ENCODE data around the gene FOS.

Gene FOS

GRCh38 chr14:75289840-75290388 lies 11.3 kb downstream of the FOS start:
- TF ChIP-seq TAF1 (IDR thresholded peaks at IDR 0.05; ENCODE audit: borderline replicate concordance, low read depth, low read length) (no peak), POLR2AphosphoS5 (IDR thresholded peaks at IDR 0.05; ENCODE audit: low read depth, low read length) (no peak), POLR2A (IDR thresholded peaks at IDR 0.05; ENCODE audit: low read depth, low read length) (no peak)

GRCh38 chr14:75290851-75291250 lies 12.2 kb downstream of the FOS start:
- FAIRE-seq, result no peak
- no peak for DNase-seq (ENCODE audit: insufficient read length)
- TF ChIP-seq POLR2AphosphoS5 (IDR thresholded peaks at IDR 0.05; ENCODE audit: low read depth, low read length) (no peak), POLR2A (IDR thresholded peaks at IDR 0.05; ENCODE audit: low read depth, low read length) (no peak), TAF1 (IDR thresholded peaks at IDR 0.05; ENCODE audit: borderline replicate concordance, low read depth, low read length) (no peak)

More at GRCh38 chr14:75289840-75290388, 11.3 kb downstream of the FOS start:
- DNase-seq (ENCODE audit: insufficient read length) (no peak), FAIRE-seq (no peak)

GRCh38 chr14:75291331-75291730 lies 12.7 kb downstream of the FOS start:
- DNase-seq (ENCODE audit: insufficient read length) (no peak), FAIRE-seq (no peak)
- TF ChIP-seq POLR2AphosphoS5 (IDR thresholded peaks at IDR 0.05; ENCODE audit: low read depth, low read length) (no peak), TAF1 (IDR thresholded peaks at IDR 0.05; ENCODE audit: borderline replicate concordance, low read depth, low read length) (no peak), POLR2A (IDR thresholded peaks at IDR 0.05; ENCODE audit: low read depth, low read length) (no peak)

- no peak for FAIRE-seq
- no peak for DNase-seq (ENCODE audit: insufficient read length)
- TF ChIP-seq POLR2AphosphoS5 (IDR thresholded peaks at IDR 0.05; ENCODE audit: low read depth, low read length) (no peak), TAF1 (IDR thresholded peaks at IDR 0.05; ENCODE audit: borderline replicate concordance, low read depth, low read length) (no peak), POLR2A (IDR thresholded peaks at IDR 0.05; ENCODE audit: low read depth, low read length) (no peak)
Measured at GRCh38 chr14:75292101-75292563, 13.5 kb downstream of the FOS start.

- FAIRE-seq (no peak), DNase-seq (ENCODE audit: insufficient read length) (no peak)
- TF ChIP-seq TAF1 (IDR thresholded peaks at IDR 0.05; ENCODE audit: borderline replicate concordance, low read depth, low read length) (no peak), POLR2AphosphoS5 (IDR thresholded peaks at IDR 0.05; ENCODE audit: low read depth, low read length) (no peak), POLR2A (IDR thresholded peaks at IDR 0.05; ENCODE audit: low read depth, low read length) (no peak)
Measured at GRCh38 chr14:75292886-75293285, 14.3 kb downstream of the FOS start.

- FAIRE-seq, result peak; percentile 98
- TF ChIP-seq POLR2A (IDR thresholded peaks at IDR 0.05; ENCODE audit: low read depth, low read length) (no peak), POLR2AphosphoS5 (IDR thresholded peaks at IDR 0.05; ENCODE audit: low read depth, low read length) (no peak), TAF1 (IDR thresholded peaks at IDR 0.05; ENCODE audit: borderline replicate concordance, low read depth, low read length) (no peak)
- DNase-seq (ENCODE audit: insufficient read length), result peak; percentile 97
Measured at GRCh38 chr14:75293920-75294648, 15.5 kb downstream of the FOS start.

- FAIRE-seq (peak; percentile 72), DNase-seq (ENCODE audit: insufficient read length) (no peak)
- TF ChIP-seq TAF1 (IDR thresholded peaks at IDR 0.05; ENCODE audit: borderline replicate concordance, low read depth, low read length), result no peak
- no peak for TF ChIP-seq POLR2AphosphoS5 (IDR thresholded peaks at IDR 0.05; ENCODE audit: low read depth, low read length)
- TF ChIP-seq POLR2A (IDR thresholded peaks at IDR 0.05; ENCODE audit: low read depth, low read length), result no peak
Measured at GRCh38 chr14:75294649-75295033, 16.0 kb downstream of the FOS start.

- TF ChIP-seq POLR2A (IDR thresholded peaks at IDR 0.05; ENCODE audit: low read depth, low read length), result no peak
- TF ChIP-seq TAF1 (IDR thresholded peaks at IDR 0.05; ENCODE audit: borderline replicate concordance, low read depth, low read length), result no peak
- no peak for TF ChIP-seq POLR2AphosphoS5 (IDR thresholded peaks at IDR 0.05; ENCODE audit: low read depth, low read length)
- FAIRE-seq (no peak), DNase-seq (ENCODE audit: insufficient read length) (peak; percentile 27)
Measured at GRCh38 chr14:75295061-75295461, 16.4 kb downstream of the FOS start.

GRCh38 chr14:75295491-75296345 lies 17.1 kb downstream of the FOS start:
- TF ChIP-seq POLR2A (IDR thresholded peaks at IDR 0.05; ENCODE audit: low read depth, low read length) (no peak), TAF1 (IDR thresholded peaks at IDR 0.05; ENCODE audit: borderline replicate concordance, low read depth, low read length) (no peak), POLR2AphosphoS5 (IDR thresholded peaks at IDR 0.05; ENCODE audit: low read depth, low read length) (no peak)
- DNase-seq (ENCODE audit: insufficient read length) (peak; percentile 59), FAIRE-seq (peak; percentile 86)

- TF ChIP-seq TAF1 (IDR thresholded peaks at IDR 0.05; ENCODE audit: borderline replicate concordance, low read depth, low read length), result no peak
- no peak for TF ChIP-seq POLR2A (IDR thresholded peaks at IDR 0.05; ENCODE audit: low read depth, low read length)
- no peak for TF ChIP-seq POLR2AphosphoS5 (IDR thresholded peaks at IDR 0.05; ENCODE audit: low read depth, low read length)
- DNase-seq (ENCODE audit: insufficient read length), result no peak
- no peak for FAIRE-seq
Measured at GRCh38 chr14:75297411-75298040, 18.9 kb downstream of the FOS start.
